ENCODE results near the gene PARVB. TPM values are rescaled to one million over a fixed set of nuclear protein-coding genes. Genes with fewer than 3 reads are reported as not detected.

Gene PARVB
- total RNA-seq, 6 experiments from 2014 or later = 36.5 to 44.2 (median 38.9) TPM

DNA sequence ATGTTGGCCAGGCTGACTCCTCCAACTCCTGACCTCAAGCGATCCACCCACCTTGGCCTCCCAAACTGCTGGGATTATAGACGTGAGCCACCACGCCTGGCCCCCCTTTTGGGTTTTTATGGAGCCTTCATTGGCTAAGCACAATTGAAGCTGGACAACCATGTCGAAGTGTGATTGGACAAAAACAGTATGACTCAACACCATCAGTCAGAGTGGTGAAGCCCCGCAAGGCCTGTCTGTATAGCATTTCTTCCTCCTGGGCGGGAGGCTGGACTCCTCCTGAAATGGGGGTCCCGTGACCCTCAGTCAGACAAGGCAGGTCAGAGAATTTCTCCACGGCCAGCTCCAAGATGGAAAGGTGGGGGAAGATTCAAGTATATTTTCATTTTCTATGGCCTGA, 3.1 kb upstream of the PARVB start:
- no peaks in the 10 kb centered on the region for H3K9me3 Mint-ChIP-seq
- no peaks in the 10 kb centered on the region for H3K36me3 Mint-ChIP-seq (ENCODE audit: low read depth)
- DNase-seq = no peak
- H3K27me3 Mint-ChIP-seq (ENCODE audit: insufficient read depth) = peaks cover 4% of the 10 kb centered on the region
- H3K4me1 Mint-ChIP-seq (ENCODE audit: low read depth) = peaks cover 32% of the 10 kb centered on the region
- TF ChIP-seq, protein P1, sequence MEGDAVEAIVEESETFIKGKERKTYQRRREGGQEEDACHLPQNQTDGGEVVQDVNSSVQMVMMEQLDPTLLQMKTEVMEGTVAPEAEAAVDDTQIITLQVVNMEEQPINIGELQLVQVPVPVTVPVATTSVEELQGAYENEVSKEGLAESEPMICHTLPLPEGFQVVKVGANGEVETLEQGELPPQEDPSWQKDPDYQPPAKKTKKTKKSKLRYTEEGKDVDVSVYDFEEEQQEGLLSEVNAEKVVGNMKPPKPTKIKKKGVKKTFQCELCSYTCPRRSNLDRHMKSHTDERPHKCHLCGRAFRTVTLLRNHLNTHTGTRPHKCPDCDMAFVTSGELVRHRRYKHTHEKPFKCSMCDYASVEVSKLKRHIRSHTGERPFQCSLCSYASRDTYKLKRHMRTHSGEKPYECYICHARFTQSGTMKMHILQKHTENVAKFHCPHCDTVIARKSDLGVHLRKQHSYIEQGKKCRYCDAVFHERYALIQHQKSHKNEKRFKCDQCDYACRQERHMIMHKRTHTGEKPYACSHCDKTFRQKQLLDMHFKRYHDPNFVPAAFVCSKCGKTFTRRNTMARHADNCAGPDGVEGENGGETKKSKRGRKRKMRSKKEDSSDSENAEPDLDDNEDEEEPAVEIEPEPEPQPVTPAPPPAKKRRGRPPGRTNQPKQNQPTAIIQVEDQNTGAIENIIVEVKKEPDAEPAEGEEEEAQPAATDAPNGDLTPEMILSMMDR (IDR thresholded peaks at IDR 0.05) = no peak
- peak overlapping the region; percentile 59; the same call in 1 of the 2 replicates for H3K4me3 Mint-ChIP-seq
- H3K27ac Mint-ChIP-seq = peak overlapping the region; percentile 94

DNA sequence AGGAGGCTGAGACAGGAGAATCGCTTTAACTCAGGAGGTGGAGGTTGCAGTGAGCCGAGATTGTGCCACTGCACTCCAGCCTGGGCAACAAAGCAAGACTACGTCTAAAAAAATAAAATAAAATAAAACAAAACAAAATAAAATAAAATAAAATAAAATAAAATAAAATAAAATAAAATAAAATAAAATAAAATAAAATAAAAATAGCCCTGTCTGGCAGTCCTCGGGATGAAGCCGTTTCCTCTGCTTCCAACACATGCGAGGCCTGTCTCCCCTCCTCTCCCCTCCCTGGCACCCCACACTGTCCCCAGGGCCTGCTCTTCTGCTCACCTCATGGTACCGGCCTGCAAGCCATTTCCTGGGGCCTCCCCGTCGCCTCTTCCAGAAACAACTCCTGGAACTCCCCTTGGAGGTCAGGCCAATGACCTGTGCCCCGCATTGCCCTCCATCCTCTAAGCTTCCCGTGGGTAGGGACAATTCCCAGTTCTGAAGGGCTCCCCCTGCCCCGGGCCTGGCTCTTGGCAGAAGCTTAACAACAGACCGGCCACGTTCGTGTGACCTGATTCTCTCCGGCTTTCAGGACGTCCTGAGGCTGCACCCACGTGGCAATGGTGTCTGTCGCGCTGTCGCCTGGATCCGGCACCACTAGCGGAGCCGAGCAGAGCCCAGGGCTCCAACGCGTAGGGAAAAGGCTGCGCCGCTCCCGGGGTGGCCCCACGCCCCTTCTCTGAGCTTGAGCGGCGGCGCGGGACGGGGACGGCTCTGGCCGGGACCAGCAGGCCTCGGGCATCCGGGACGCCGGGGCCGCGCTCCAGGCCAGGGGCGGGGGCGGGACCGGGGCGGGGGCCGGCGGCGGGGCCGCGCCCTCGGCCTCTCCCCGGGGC, 456 bp upstream of the PARVB start:
- Mint-ChIP-seq H3K9me3 (no peaks in the 10 kb centered on the region), H3K36me3 (ENCODE audit: low read depth) (no peaks in the 10 kb centered on the region), H3K27me3 (ENCODE audit: insufficient read depth) (peaks cover 4% of the 10 kb centered on the region), H3K27ac (peak overlapping the region; percentile 90), H3K4me1 (ENCODE audit: low read depth) (peaks cover 32% of the 10 kb centered on the region), H3K4me3 (peak overlapping the region; percentile 88)
- TF ChIP-seq, protein P1 (IDR thresholded peaks at IDR 0.05) = no peak
- DNase-seq = no peak

DNA sequence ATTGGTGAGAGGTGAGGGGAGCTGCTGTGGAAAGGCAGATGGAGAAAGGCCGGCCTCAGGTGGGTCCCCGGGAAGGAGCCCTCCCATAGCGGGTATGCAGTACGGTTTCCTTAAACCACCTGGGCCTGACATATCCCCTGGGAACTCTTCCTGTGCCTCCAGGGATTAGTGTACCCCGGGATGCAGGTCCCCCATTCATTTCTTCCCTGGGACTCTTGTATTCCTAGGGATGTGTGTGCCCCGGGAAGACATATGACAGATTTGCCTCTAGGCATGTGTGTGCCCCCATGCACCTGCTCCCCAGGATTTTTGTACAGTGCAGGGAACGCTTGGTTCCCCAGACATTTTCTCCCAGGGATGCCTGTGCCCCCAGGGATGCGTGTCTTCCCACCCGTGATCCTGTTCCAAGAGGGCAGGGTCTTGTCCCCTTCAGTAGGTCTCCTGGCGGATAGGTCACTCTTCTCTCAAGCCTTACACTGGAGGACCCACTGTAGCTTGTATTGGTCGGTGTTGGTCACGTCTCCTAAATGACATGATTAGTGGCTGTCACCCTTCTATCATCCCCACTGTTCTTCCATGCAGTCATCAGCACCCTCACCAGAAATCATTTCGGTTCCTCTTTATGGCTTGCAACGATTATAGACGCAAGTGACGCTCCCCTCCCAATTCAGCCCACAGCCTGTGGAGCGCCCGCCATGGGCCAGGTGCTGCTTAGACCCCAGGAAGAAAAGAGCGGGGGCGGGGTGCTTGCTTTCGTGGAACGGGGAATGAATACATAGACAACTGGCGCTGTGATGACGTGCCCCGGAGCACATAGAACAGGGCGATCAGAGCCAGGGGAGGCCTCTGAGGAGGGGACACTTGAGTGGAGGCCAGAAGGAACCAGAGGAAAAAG, 1.3 kb downstream of the PARVB start:
- Mint-ChIP-seq H3K27me3 (ENCODE audit: insufficient read depth) (peaks cover 4% of the 10 kb centered on the region), H3K9me3 (no peaks in the 10 kb centered on the region), H3K36me3 (ENCODE audit: low read depth) (no peaks in the 10 kb centered on the region), H3K4me1 (ENCODE audit: low read depth) (peaks cover 32% of the 10 kb centered on the region), H3K4me3 (peak overlapping the region; percentile 80), H3K27ac (peak overlapping the region; percentile 64)
- DNase-seq = no peak
- TF ChIP-seq, protein P1 (IDR thresholded peaks at IDR 0.05) = no peak

DNA sequence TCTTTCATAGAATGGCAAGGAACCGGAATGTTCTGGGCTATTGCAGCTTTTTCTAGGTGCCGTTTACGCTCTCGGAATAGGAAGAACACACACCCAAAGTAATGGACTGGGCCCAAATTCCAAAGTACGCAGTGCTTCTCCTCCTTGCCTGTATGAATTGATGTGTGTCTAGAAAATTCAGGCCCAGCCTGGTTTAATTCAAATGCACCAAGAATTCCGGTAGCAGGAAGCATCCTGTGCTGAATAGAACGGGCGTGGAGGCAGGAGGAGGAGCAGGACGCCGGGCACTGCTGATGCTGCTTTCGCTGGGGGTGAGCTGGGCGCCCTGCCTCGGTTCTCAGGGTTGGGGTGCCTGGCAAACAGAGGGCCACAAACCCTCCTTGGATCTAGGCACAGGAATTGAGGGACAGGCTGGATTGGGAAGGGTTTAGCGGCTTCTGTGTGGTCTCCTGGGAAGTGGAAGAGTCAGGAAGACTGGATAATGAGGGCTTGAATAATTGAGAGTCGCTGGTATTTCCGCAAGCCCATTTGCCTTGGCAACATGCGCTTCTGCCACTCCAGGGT, 2.0 kb downstream of the PARVB start:
- H3K9me3 Mint-ChIP-seq = no peaks in the 10 kb centered on the region
- peaks cover 4% of the 10 kb centered on the region for H3K27me3 Mint-ChIP-seq (ENCODE audit: insufficient read depth)
- TF ChIP-seq, protein P1 (IDR thresholded peaks at IDR 0.05) = no peak
- H3K27ac Mint-ChIP-seq = no peak overlapping the region
- H3K4me3 Mint-ChIP-seq = no peak overlapping the region
- peaks cover 29% of the 10 kb centered on the region for H3K4me1 Mint-ChIP-seq (ENCODE audit: low read depth)
- H3K36me3 Mint-ChIP-seq (ENCODE audit: low read depth) = no peaks in the 10 kb centered on the region
- DNase-seq = no peak

All from HFFc6 (cell line).